Brain microvascular endothelial cell (primary cell): ENCODE measurements around the gene LAMA3.
A peak's percentile ranks its signal among the peaks of the same experiment; 100 is the strongest.

Experiments
- DNase-seq: peaks from one replicate; pipeline ENCODE4 v3.0.0-alpha.2; 2020
- H3K27ac ChIP-seq: fragments of 250-450 bp; sonication (Bioruptor Pico); 2 replicates; pipeline ENCODE4 v1.5.1; 2020; ENCODE audit warnings: mild to moderate bottlenecking, moderate library complexity
- H3K27me3 ChIP-seq: fragments of 250-450 bp; sonication (Bioruptor Pico); replicated peaks from 2 replicates; pipeline ENCODE4 v1.5.1; 2020; ENCODE audit warnings: mild to moderate bottlenecking
- H3K36me3 ChIP-seq: fragments of 250-450 bp; sonication (Bioruptor Pico); replicated peaks from 2 replicates; pipeline ENCODE4 v1.5.1; 2020; ENCODE audit warnings: mild to moderate bottlenecking
- H3K4me3 ChIP-seq: 2 replicates; pipeline ENCODE4 v1.5.1; 2011; ENCODE audit warnings: low read depth, mild to moderate bottlenecking, control low read depth, low read length, moderate library complexity
- in situ Hi-C: cut with HindIII; loops from 2 replicates; pipeline ENCODE4 v1.10.0; 2017; ENCODE audit warnings: low sequenced_read_pairs, low pct_ligation_motif_present
- TF ChIP-seq, protein P1 (sequence below): IDR thresholded peaks from 2 replicates; pipeline ENCODE4 v1.5.1; 2011; ENCODE audit warnings: low read depth, mild to moderate bottlenecking, moderate library complexity, low read length, control low read depth, inconsistent platforms; ENCODE audit errors: missing control alignments

LAMA3 gene

DNA sequence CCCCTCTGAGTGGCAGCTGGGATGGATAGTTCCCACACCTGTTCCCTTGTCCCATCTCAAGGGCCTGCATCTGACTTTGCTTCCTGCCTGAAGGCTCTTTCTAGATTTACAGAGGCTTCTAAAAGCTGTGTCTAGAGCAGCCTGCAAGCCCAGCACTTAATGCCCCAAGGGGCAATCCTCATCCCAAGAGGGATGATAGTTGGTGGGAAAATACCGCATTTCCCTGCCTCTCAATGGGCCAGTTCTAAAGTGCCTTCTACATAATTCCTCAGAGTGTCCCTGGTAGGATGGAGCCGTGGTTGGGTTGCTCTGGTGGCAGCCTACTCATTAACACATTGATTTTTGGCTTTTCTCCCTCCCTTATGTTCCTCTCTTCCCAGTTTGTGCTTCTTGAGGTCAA is 29.5 kb downstream of the LAMA3 start:
- DNase-seq = no peak
- H3K27me3 ChIP-seq = no peaks in the 10 kb centered on the region
- H3K4me3 ChIP-seq = no peak overlapping the region
- TF ChIP-seq, protein P1, sequence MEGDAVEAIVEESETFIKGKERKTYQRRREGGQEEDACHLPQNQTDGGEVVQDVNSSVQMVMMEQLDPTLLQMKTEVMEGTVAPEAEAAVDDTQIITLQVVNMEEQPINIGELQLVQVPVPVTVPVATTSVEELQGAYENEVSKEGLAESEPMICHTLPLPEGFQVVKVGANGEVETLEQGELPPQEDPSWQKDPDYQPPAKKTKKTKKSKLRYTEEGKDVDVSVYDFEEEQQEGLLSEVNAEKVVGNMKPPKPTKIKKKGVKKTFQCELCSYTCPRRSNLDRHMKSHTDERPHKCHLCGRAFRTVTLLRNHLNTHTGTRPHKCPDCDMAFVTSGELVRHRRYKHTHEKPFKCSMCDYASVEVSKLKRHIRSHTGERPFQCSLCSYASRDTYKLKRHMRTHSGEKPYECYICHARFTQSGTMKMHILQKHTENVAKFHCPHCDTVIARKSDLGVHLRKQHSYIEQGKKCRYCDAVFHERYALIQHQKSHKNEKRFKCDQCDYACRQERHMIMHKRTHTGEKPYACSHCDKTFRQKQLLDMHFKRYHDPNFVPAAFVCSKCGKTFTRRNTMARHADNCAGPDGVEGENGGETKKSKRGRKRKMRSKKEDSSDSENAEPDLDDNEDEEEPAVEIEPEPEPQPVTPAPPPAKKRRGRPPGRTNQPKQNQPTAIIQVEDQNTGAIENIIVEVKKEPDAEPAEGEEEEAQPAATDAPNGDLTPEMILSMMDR = no peak
- no peaks in the 10 kb centered on the region for H3K36me3 ChIP-seq
- in situ Hi-C loops = no loop called here
- peak overlapping the region; percentile 98 for H3K27ac ChIP-seq

DNA sequence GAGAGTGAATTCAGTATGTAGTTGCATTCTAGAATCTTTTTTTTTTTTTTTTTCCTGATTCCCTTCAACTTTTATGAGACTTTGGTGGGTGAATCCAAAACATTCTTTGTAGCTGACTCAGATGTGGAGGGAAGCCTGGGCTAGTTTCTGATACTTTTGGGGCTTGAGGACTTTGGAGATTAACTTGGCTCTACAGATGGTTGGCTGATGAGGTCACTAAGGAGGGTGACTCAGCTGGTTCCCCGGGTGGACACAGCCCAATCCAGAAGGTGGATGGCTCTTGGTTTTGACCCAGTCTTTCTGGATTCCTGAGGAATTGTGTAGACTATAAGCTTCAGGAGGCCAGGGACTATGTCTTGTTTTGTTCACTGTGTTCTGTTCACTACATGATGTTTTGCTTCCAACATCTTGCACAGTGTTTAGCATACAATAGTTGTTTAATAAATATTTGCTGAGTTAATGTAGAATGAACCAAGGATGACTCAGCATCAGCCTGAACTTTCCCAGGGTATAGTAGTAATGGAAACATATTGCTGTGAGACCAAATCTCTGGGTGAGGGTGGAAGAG is 30.5 kb downstream of the LAMA3 start:
- in situ Hi-C loops = no loop called here
- peak; percentile 98 for DNase-seq
- TF ChIP-seq, protein P1 = no peak
- H3K27me3 ChIP-seq = no peaks in the 10 kb centered on the region
- no peaks in the 10 kb centered on the region for H3K36me3 ChIP-seq
- peak overlapping the region; percentile 98 for H3K27ac ChIP-seq
- H3K4me3 ChIP-seq = no peak overlapping the region

DNA sequence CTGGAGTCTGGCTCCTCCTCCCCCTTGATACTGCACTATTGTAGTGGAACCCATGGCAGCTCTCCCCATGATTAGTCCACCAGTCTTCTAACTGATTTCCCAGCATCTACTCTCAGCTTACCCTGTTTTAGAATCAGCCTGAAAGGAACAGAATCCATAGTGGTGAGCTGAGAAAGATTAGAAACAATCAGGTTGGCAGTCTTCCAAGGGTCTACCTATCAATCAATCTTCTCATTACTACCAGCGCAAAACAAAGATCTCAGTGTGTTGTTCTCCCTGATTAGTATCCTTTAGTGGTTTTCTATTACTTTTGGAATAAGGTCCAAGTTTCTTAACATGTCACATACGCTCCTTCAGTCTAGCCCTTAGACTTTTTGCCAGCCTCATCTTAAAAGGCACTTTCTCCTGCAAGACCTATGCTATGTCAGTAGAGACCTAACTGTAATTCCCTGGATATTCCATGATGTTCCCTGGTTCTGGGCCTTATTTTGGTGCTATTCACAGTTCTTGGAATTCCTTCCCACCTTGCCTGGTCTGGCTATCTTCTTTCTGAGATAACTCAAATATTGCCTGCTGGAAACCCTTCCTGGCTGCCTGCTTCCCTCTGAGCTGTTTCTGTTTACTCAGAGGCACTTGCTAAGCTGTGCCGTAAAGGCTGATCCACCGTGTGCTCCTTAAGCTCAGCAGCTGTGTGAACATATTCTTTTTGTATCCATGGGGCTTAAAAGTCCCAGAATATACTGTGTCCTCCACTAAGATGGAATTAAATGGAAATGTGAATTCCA is 32.6 kb downstream of the LAMA3 start:
- no peak overlapping the region for H3K4me3 ChIP-seq
- H3K36me3 ChIP-seq = no peaks in the 10 kb centered on the region
- in situ Hi-C loops = no loop called here
- H3K27ac ChIP-seq = peak overlapping the region; percentile 74
- TF ChIP-seq, protein P1 = no peak
- peak; percentile 30 for DNase-seq
- H3K27me3 ChIP-seq = no peaks in the 10 kb centered on the region

DNA sequence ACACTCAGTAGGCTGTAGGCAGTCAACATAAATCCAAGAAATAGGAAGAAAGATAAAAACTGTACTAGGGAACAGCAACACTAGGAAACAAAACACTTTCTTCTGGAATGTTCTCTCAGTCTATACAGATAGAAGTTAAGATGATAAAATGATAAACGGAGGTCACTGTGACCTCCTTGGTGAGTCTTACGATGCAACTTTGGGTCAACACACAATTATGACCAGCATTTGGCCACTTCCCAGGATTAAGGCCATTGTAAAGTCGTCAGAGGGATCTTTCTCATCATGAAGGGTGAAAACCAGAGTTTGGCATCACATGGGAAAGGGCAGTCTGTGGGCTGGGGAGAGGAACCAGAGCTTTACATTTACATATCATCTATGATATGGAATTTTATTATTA is 33.4 kb downstream of the LAMA3 start:
- H3K4me3 ChIP-seq = no peak overlapping the region
- in situ Hi-C loops = no loop called here
- TF ChIP-seq, protein P1 = no peak
- peak overlapping the region; percentile 74 for H3K27ac ChIP-seq
- H3K36me3 ChIP-seq = no peaks in the 10 kb centered on the region
- H3K27me3 ChIP-seq = no peaks in the 10 kb centered on the region
- peak; percentile 72 for DNase-seq

DNA sequence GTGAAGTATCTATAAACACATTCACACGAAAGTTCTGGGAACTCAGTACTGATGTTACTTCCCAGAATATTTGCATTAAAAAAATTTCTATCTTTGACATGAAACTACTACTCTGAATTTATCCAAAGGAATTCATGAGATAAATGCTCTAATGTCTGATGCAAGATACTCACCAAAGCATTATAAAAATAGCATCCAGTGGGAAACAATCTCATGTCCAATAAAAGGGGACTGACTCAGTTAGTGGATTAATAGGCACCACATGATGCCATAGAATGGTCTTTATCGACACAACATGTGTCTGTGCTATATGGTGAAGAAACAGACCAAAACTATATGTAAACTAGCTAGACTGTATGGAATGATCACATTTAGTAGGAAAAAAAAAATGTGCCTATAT is 33.9 kb downstream of the LAMA3 start:
- H3K27me3 ChIP-seq = no peaks in the 10 kb centered on the region
- in situ Hi-C loops = no loop called here
- H3K27ac ChIP-seq = peak overlapping the region; percentile 74
- no peaks in the 10 kb centered on the region for H3K36me3 ChIP-seq
- TF ChIP-seq, protein P1 = no peak
- H3K4me3 ChIP-seq = no peak overlapping the region
- no peak for DNase-seq

DNA sequence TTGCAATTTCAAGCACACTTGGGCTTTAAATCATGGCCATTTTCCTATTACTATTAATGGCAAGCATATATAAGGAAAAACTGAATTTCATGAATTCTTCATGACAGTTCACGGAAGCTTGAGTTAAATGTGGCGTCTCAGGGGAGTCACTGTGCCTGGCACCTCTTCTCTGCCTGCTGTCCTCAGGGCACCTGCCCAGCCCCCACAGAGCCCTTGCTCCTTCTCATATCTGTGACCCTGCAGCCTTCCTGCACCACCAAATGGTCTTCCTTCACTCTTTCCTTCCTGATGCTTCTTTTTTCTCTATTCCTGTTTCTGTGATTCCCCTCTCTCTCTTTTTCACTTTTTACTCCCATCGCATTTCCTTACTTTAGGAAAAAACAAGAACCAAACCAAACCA is 35.4 kb downstream of the LAMA3 start:
- in situ Hi-C loops = no loop called here
- Histone ChIP-seq H3K4me3 (no peak overlapping the region), H3K27me3 (no peaks in the 10 kb centered on the region), H3K27ac (no peak overlapping the region), H3K36me3 (no peaks in the 10 kb centered on the region)
- TF ChIP-seq, protein P1 = no peak
- no peak for DNase-seq
